HEK293 (cell line): ENCODE results near the gene WDR55.

Experiments
- GLIS1 ChIP-seq: fragments of 450-650 bp; formaldehyde crosslinking; IDR thresholded peaks from 2 replicates; pipeline ENCODE4 v1.5.1; 2016; ENCODE audit warnings: missing biosample characterization, missing genetic modification characterization
- HOXC10 ChIP-seq: sonication (generic); formaldehyde crosslinking; IDR thresholded peaks from 2 replicates; pipeline ENCODE4 v1.8.1; 2023; ENCODE audit warnings: mild to moderate bottlenecking, missing genetic modification reagents
- KLF16 ChIP-seq: fragments of 450-650 bp; formaldehyde crosslinking; IDR thresholded peaks from 2 replicates; pipeline ENCODE4 v1.5.1; 2017; ENCODE audit warnings: missing biosample characterization, missing genetic modification characterization
- PRDM1 ChIP-seq: fragments of 450-650 bp; formaldehyde crosslinking; IDR thresholded peaks from 2 replicates; pipeline ENCODE4; 2016; ENCODE audit warnings: missing biosample characterization, missing genetic modification characterization
- RBAK ChIP-seq: fragments of 450-650 bp; formaldehyde crosslinking; IDR thresholded peaks from 2 replicates; pipeline ENCODE4 v1.5.1; 2016; ENCODE audit warnings: missing biosample characterization, missing genetic modification characterization
- SALL2 ChIP-seq: fragments of 450-650 bp; formaldehyde crosslinking; IDR thresholded peaks from 2 replicates; pipeline ENCODE4 v1.5.0; 2017; ENCODE audit warnings: missing biosample characterization, mild to moderate bottlenecking, missing genetic modification characterization, borderline replicate concordance
- SP3 ChIP-seq: fragments of 450-650 bp; formaldehyde crosslinking; IDR thresholded peaks from 2 replicates; pipeline ENCODE4 v1.5.1; 2016; ENCODE audit warnings: missing biosample characterization, missing genetic modification characterization
- YY1 ChIP-seq: fragments of 450-650 bp; formaldehyde crosslinking; IDR thresholded peaks from 2 replicates; pipeline ENCODE4 v1.5.1; 2018; ENCODE audit warnings: missing biosample characterization, missing genetic modification characterization
- ZBTB11 ChIP-seq: fragments of 450-650 bp; formaldehyde crosslinking; conservative IDR thresholded peaks from 2 replicates; pipeline ENCODE4 v1.5.1; 2016; ENCODE audit warnings: low read depth, missing biosample characterization, missing genetic modification characterization
- ZBTB17 ChIP-seq: fragments of 450-650 bp; formaldehyde crosslinking; IDR thresholded peaks from 2 replicates; pipeline ENCODE4 v1.5.1; 2016; ENCODE audit warnings: missing biosample characterization, missing genetic modification characterization
- ZBTB8A ChIP-seq: fragments of 450-650 bp; formaldehyde crosslinking; IDR thresholded peaks from 2 replicates; pipeline ENCODE4 v1.5.1; 2016; ENCODE audit warnings: missing biosample characterization, missing genetic modification characterization
- ZEB2 ChIP-seq: fragments of 450-650 bp; formaldehyde crosslinking; IDR thresholded peaks from 2 replicates; pipeline ENCODE4 v1.5.1; 2016; ENCODE audit warnings: missing biosample characterization, missing genetic modification characterization
- ZNF19 ChIP-seq: fragments of 450-650 bp; formaldehyde crosslinking; IDR thresholded peaks from 2 replicates; pipeline ENCODE4; 2016; ENCODE audit warnings: missing biosample characterization, missing genetic modification characterization, low read depth
- ZNF2 ChIP-seq: fragments of 450-650 bp; formaldehyde crosslinking; IDR thresholded peaks from 2 replicates; pipeline ENCODE4 v1.5.1; 2016; ENCODE audit warnings: missing biosample characterization, missing genetic modification characterization
- ZNF202 ChIP-seq: fragments of 450-650 bp; formaldehyde crosslinking; IDR thresholded peaks from 2 replicates; pipeline ENCODE4 v1.5.1; 2016; ENCODE audit warnings: missing biosample characterization, missing genetic modification characterization, borderline replicate concordance
- ZNF473 ChIP-seq: fragments of 450-650 bp; formaldehyde crosslinking; IDR thresholded peaks from 2 replicates; pipeline ENCODE4 v1.5.1; 2017; ENCODE audit warnings: missing biosample characterization, missing genetic modification characterization
- ZNF560 ChIP-seq: fragments of 450-650 bp; formaldehyde crosslinking; IDR thresholded peaks from 2 replicates; pipeline ENCODE4 v1.5.1; 2017; ENCODE audit warnings: missing biosample characterization, missing genetic modification characterization, borderline replicate concordance
- ZNF600 ChIP-seq: fragments of 450-650 bp; formaldehyde crosslinking; IDR thresholded peaks from 2 replicates; pipeline ENCODE4 v1.5.1; 2016; ENCODE audit warnings: missing biosample characterization, missing genetic modification characterization
- ZNF629 ChIP-seq: fragments of 450-650 bp; formaldehyde crosslinking; IDR thresholded peaks from 2 replicates; pipeline ENCODE4 v1.5.1; 2017; ENCODE audit warnings: missing biosample characterization, missing genetic modification characterization
- ZNF660 ChIP-seq: fragments of 450-650 bp; IDR thresholded peaks from 2 replicates; pipeline ENCODE4 v1.5.1; 2018; ENCODE audit warnings: missing biosample characterization, mild to moderate bottlenecking, missing genetic modification characterization
- ZXDB ChIP-seq: fragments of 450-650 bp; formaldehyde crosslinking; IDR thresholded peaks from 2 replicates; pipeline ENCODE4 v1.5.1; 2016; ENCODE audit warnings: missing biosample characterization, missing genetic modification characterization
- TF ChIP-seq, protein P1 (sequence below): fragments of 450-650 bp; IDR thresholded peaks from 2 replicates; pipeline ENCODE4 v1.5.1; 2018; ENCODE audit warnings: missing biosample characterization, mild to moderate bottlenecking, missing genetic modification characterization
- TF ChIP-seq, protein P2 (sequence below): fragments of 450-650 bp; formaldehyde crosslinking; IDR thresholded peaks from 2 replicates; pipeline ENCODE4 v1.5.1; 2016; ENCODE audit warnings: missing biosample characterization, missing genetic modification characterization
- TF ChIP-seq, protein P3 (sequence below): fragments of 450-650 bp; formaldehyde crosslinking; IDR thresholded peaks from 2 replicates; pipeline ENCODE4 v1.5.1; 2016; ENCODE audit warnings: missing biosample characterization, missing genetic modification characterization
- TF ChIP-seq, protein P4 (sequence below): fragments of 450-650 bp; formaldehyde crosslinking; IDR thresholded peaks from 2 replicates; pipeline ENCODE4 v1.5.1; 2017; ENCODE audit warnings: missing biosample characterization, missing genetic modification characterization
- TF ChIP-seq, protein P5 (sequence below): sonication (generic); formaldehyde crosslinking; IDR thresholded peaks from 2 replicates; pipeline ENCODE4 v1.8.1; 2022; ENCODE audit warnings: mild to moderate bottlenecking, moderate library complexity, missing genetic modification reagents

WDR55 gene

DNA sequence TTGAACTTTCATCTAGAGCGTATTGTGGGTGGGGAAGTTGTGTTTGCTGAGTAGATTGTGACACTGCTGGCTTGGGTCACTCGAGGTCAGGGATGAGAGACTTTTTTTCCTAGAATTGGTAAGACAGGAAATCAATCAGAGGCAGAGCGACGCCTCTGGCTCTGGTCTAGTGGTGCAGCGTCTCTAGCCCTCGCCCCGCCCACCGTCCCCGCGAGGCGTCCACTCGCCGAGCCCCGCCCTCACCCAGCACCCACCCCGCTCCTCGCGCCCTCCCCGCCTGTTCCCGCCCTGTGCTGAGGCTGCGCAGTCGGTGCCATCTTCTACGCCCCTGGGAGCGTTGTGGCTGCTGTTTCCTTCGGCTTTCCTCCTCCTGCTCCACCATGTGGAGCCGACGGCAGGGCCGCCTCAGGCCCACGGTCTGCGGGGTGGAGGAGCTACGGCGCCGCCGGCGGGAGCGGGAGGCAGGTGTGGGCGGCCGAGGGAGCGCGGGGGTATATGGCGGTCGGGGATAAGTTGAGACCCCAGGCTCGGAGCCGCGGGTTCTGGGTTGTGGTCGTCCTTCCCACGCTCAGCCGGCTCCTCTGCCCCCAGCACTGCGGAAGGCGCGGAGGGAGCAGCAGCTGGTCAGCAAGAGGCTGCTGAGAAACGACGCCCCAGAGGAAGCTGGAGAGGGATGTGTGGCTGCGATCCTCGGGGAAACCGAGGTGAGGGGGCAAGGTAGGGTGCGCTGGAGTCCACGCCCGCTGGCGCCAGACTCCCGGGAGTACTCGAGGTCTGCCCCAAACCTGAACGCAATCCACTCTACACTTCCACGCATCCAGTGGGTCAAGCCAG, 25.3 kb upstream of the WDR55 start, which contains the start of gene TMCO6 (continued):
- 0 out of 2 replicates have a peak, but pooled peaks have one; percentile 39 for TF ChIP-seq YY1
- TF ChIP-seq ZNF600 (tag by site-specific recombination), result peak; percentile 93
- TF ChIP-seq ZNF202 (tag by site-specific recombination), result no peak
- TF ChIP-seq, protein P1, sequence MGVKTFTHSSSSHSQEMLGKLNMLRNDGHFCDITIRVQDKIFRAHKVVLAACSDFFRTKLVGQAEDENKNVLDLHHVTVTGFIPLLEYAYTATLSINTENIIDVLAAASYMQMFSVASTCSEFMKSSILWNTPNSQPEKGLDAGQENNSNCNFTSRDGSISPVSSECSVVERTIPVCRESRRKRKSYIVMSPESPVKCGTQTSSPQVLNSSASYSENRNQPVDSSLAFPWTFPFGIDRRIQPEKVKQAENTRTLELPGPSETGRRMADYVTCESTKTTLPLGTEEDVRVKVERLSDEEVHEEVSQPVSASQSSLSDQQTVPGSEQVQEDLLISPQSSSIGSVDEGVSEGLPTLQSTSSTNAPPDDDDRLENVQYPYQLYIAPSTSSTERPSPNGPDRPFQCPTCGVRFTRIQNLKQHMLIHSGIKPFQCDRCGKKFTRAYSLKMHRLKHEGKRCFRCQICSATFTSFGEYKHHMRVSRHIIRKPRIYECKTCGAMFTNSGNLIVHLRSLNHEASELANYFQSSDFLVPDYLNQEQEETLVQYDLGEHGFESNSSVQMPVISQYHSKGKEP (tag by site-specific recombination), result no peak
- no peak for TF ChIP-seq ZNF560 (tag by site-specific recombination)
- no peak for TF ChIP-seq HOXC10 (CRISPR knock-in tag)
- peak; percentile 49 for TF ChIP-seq ZNF629
- TF ChIP-seq ZNF473 (tag by site-specific recombination), result no peak
- TF ChIP-seq, protein P2, sequence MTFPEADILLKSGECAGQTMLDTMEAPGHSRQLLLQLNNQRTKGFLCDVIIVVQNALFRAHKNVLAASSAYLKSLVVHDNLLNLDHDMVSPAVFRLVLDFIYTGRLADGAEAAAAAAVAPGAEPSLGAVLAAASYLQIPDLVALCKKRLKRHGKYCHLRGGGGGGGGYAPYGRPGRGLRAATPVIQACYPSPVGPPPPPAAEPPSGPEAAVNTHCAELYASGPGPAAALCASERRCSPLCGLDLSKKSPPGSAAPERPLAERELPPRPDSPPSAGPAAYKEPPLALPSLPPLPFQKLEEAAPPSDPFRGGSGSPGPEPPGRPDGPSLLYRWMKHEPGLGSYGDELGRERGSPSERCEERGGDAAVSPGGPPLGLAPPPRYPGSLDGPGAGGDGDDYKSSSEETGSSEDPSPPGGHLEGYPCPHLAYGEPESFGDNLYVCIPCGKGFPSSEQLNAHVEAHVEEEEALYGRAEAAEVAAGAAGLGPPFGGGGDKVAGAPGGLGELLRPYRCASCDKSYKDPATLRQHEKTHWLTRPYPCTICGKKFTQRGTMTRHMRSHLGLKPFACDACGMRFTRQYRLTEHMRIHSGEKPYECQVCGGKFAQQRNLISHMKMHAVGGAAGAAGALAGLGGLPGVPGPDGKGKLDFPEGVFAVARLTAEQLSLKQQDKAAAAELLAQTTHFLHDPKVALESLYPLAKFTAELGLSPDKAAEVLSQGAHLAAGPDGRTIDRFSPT (tag by site-specific recombination), result peak; percentile 92
- peak; percentile 17; the same call in 1 of the 2 replicates for TF ChIP-seq ZNF660
- TF ChIP-seq, protein P3, sequence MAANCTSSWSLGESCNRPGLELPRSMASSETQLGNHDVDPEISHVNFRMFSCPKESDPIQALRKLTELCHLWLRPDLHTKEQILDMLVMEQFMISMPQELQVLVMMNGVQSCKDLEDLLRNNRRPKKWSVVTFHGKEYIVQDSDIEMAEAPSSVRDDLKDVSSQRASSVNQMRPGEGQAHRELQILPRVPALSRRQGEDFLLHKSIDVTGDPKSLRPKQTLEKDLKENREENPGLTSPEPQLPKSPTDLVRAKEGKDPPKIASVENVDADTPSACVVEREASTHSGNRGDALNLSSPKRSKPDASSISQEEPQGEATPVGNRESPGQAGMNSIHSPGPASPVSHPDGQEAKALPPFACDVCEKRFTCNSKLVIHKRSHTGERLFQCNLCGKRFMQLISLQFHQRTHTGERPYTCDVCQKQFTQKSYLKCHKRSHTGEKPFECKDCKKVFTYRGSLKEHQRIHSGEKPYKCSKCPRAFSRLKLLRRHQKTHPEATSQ (tag by site-specific recombination), result no peak
- TF ChIP-seq, protein P4, sequence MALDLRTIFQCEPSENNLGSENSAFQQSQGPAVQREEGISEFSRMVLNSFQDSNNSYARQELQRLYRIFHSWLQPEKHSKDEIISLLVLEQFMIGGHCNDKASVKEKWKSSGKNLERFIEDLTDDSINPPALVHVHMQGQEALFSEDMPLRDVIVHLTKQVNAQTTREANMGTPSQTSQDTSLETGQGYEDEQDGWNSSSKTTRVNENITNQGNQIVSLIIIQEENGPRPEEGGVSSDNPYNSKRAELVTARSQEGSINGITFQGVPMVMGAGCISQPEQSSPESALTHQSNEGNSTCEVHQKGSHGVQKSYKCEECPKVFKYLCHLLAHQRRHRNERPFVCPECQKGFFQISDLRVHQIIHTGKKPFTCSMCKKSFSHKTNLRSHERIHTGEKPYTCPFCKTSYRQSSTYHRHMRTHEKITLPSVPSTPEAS (tag by site-specific recombination), result 0 out of 2 replicates have a peak, but pooled peaks have one; percentile 7
- no peak for TF ChIP-seq RBAK
- TF ChIP-seq PRDM1 (tag by site-specific recombination), result no peak
- TF ChIP-seq, protein P5, sequence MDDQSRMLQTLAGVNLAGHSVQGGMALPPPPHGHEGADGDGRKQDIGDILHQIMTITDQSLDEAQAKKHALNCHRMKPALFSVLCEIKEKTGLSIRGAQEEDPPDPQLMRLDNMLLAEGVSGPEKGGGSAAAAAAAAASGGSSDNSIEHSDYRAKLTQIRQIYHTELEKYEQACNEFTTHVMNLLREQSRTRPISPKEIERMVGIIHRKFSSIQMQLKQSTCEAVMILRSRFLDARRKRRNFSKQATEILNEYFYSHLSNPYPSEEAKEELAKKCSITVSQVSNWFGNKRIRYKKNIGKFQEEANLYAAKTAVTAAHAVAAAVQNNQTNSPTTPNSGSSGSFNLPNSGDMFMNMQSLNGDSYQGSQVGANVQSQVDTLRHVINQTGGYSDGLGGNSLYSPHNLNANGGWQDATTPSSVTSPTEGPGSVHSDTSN (CRISPR knock-in tag), result no peak
- 0 out of 2 replicates have a peak, but pooled peaks have one; percentile 56 for TF ChIP-seq KLF16 (tag by site-specific recombination)
- TF ChIP-seq ZBTB8A, result 0 out of 2 replicates have a peak, but pooled peaks have one; percentile 50
- peak; percentile 69 for TF ChIP-seq ZEB2 (tag by site-specific recombination)
- no peak for TF ChIP-seq SALL2 (tag by site-specific recombination)
- peak; percentile 83 for TF ChIP-seq SP3 (tag by site-specific recombination)
- peak; percentile 88 for TF ChIP-seq ZXDB (tag by site-specific recombination)
- TF ChIP-seq ZNF19 (tag by site-specific recombination), result no peak
- TF ChIP-seq GLIS1 (tag by site-specific recombination), result peak; percentile 46
- TF ChIP-seq ZBTB17, result peak; percentile 92
- TF ChIP-seq ZNF2 (tag by site-specific recombination), result peak; percentile 16; the same call in 1 of the 2 replicates
- TF ChIP-seq ZBTB11 (tag by site-specific recombination), result peak; percentile 25; the same call in 1 of the 2 replicates
